ENCODE measurements around the gene ACSL3. TPM values are rescaled to one million over a fixed set of nuclear protein-coding genes. Genes with fewer than 3 reads are reported as not detected.
"Not testable (repeated sequence)": the region's sequence is repeated elsewhere in the genome, so short reads cannot be mapped to it uniquely, and the experiment has no call there.

The ACSL3 gene
- total RNA-seq, 1 donor from 2014 or later = 37.4 TPM

GRCh38 chr2:222902660-222903059 lies 41.8 kb downstream of the ACSL3 start:
- intact Hi-C loops (cut with DNase I) = loop anchor here (2.0 to 5.0 kb wide), 2 partner anchors 194 to 210 kb away; no protein-coding TSS in a partner anchor
- no peak for DNase-seq (ENCODE audit: low spot score)

GRCh38 chr2:222903234-222904220 lies 42.7 kb downstream of the ACSL3 start:
- intact Hi-C loops (cut with DNase I) = loop anchor here (2.0 to 5.0 kb wide), 2 partner anchors 195 to 211 kb away; no protein-coding TSS in a partner anchor
- no peak for DNase-seq (ENCODE audit: low spot score)

DNA sequence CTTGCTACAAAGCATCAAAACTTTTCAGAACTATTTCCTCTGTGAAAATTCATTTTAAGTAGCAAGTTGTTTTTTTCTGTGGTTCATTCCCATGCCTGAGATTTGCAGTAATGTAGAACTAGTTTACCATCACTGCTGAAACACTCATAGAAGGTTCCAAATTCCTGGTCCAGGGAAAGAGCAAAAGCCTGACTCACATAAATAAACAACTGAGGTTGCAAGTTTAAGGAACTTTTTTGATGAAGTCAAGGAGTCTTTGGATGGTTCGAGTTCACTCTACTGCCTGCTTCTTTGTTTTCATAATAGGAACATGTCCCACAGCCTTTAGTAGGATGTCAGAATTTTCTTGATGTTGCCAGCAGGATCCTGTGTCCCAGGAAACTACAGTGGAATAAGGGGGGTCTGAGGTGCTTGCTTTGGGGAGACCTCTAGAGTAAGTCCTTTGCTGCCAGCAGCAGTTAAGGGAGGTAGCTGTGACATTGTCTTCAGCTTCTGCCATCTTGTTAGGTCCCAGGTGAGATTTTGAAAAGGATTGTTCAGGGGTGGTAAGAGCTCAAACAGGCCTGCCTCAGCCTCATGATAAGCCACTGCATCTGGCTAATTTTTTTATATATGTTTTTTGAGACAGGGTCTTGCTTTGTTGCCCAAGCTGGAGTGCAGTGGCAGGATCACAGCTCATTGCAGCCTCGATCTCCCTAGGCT lies 43.9 kb downstream of the ACSL3 start:
- no peak for DNase-seq (ENCODE audit: low spot score)
- intact Hi-C loops (cut with DNase I) = loop anchor here (5.0 kb wide), 1 partner anchor 212 kb away; no protein-coding TSS in a partner anchor

DNA sequence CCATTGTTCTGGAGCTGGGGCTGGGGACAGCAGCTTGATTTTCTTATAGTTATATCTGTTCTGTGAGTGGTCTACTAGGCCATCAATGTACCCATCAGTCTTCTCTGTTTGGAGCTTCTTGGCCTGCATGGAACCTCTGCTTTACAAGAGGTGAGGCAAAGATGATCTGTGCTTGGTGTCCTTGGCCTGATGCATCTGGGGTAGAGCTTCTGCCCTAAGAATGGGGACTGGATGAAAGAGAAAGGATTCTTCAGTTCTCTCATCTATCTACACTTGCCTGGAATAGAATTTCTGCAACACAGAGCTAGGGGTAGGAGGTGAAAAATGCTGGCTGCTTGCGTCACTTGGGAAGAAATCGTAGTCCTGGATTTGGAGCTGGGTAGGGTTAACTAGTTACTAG lies 46.2 kb downstream of the ACSL3 start:
- no peak for DNase-seq (ENCODE audit: low spot score)
- intact Hi-C loops (cut with DNase I) = no loop called here

GRCh38 chr2:222907790-222908441 lies 47.1 kb downstream of the ACSL3 start:
- DNase-seq (ENCODE audit: low spot score) = no peak
- intact Hi-C loops (cut with DNase I) = no loop called here

DNA sequence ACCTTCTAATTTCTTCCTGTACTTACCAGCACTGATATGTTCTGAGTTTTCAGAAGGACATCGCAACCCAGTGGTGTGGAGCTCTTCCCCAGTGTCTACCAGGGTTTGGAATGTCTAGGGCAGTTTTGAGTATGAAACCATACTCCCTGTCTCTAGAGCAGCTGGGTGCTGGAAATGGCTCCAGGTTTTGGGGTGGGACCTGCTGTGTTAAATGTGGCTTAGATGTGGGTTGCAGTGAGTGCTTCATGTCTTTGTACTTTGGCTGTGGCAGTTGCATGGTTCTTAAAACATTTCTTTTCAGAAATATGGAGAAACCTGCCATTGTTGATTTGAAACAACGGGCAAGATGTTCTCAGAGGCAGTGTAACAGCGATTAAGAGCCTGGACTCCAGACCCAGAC lies 48.5 kb downstream of the ACSL3 start:
- no peak for DNase-seq (ENCODE audit: low spot score)
- intact Hi-C loops (cut with DNase I) = no loop called here

DNA sequence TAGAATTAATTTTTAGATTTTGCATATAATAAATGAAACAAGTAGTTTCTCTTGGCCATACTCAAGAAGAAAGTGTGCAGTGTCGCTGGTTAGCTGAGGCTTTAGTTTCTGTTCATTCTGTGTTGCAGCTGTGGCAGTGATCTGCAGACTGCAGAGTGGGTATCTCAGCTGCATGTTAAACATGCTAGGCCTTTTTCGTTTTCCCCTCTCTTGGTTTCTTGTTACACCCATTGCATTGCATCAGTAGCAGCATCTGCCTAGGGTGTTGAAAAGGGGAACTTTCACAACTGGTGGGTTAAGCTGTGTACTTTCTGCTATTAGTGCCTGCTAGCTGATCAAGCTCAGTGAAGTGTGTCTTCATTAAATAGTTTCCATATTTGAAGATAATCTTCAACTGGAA lies 51.3 kb downstream of the ACSL3 start:
- no peak for DNase-seq (ENCODE audit: low spot score)
- intact Hi-C loops (cut with DNase I) = no loop called here

DNA sequence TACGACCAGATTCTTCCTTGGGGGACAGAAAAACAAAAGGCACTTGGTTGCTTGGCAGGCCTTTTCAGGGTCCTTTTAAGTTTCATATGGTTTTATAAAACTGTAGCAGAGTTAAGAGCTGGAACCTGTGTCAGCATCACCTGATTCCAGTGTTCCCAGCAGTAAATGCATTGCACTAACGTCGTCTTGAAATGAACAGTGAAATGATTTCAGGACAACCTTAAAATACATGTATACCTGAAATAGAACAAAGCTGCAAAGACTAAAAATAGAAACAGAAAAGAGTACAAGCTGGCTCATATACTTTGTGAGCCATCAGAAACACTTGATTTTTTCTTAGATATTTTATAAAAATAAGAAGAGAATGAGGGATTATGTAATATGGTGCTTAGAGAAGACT lies 51.9 kb downstream of the ACSL3 start:
- intact Hi-C loops (cut with DNase I) = no loop called here
- no peak for DNase-seq (ENCODE audit: low spot score)

- no peak for DNase-seq (ENCODE audit: low spot score)
- intact Hi-C loops (cut with DNase I) = no loop called here
Measured at GRCh38 chr2:222915092-222915957, 54.5 kb downstream of the ACSL3 start.

DNA sequence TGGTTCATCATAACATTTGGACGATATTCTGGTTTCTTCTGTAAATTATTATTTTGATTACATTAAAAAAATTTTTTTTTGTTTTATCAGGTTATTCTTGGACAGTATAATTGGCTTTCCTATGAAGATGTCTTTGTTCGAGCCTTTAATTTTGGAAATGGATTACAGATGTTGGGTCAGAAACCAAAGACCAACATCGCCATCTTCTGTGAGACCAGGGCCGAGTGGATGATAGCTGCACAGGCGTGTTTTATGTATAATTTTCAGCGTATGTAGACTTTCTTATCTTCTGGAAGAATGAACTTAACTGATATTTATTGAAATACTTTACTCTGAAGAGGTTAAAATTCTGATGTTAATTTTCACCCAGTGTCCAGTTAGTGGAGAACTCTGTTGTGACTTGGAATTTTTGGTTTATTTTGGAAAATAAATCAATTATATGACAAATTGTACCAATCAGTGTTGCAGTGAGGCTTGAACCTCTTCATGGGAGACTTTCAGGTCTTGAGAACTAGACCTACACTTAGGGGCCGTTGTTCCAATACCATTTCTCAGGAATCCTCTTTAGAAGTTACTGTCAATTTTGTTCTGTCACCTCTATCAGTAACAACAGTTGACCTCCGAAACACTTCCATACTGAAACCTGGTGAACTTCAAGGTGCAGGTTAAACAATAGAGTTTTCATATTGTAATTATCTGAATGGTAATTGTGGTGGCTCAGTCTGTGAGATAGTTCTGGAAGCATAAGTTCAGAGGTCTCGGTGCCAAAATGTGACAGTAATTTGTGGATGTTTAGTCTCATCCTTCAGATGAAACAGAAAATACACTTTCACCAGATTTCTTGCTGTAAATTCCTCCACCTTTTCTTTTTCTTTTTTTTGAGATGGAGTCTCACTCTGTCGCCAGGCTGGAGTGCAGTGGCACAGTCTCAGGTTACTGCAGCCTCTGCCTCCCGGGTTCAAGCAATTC lies 55.7 kb downstream of the ACSL3 start:
- intact Hi-C loops (cut with DNase I) = no loop called here
- no peak for DNase-seq (ENCODE audit: low spot score)

- DNase-seq (ENCODE audit: low spot score); intact Hi-C loops (cut with DNase I): not testable (repeated sequence)
Measured at GRCh38 chr2:222917212-222917611, 56.4 kb downstream of the ACSL3 start.

- DNase-seq (ENCODE audit: low spot score) = no peak
- intact Hi-C loops (cut with DNase I) = no loop called here
Measured at GRCh38 chr2:222919841-222920526, 59.1 kb downstream of the ACSL3 start.

DNA sequence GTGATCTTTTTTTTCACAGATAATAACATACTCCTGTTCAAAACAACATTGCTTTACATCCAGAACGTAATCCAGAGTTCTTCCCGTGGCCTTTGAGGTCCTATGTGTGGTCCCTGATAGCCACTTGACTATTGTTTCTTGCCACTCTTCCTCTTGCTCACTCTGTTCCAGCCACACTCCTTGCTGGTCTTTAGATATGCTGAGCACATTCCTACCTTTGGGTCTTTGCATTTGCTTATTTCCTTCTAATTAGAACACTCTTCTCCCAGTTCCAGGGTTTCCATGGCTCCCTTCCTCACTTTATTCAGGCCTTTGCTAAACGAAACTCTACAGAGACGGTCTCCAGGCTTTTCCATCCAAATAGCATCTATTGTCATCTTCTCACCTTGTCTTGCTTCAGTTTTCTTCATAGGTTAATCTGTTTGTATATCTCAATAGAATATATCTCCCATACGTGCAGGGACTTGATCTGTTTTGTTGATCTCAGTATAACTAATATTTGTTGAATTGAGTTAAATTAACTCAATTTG lies 59.9 kb downstream of the ACSL3 start:
- no peak for DNase-seq (ENCODE audit: low spot score)
- intact Hi-C loops (cut with DNase I) = no loop called here

DNA sequence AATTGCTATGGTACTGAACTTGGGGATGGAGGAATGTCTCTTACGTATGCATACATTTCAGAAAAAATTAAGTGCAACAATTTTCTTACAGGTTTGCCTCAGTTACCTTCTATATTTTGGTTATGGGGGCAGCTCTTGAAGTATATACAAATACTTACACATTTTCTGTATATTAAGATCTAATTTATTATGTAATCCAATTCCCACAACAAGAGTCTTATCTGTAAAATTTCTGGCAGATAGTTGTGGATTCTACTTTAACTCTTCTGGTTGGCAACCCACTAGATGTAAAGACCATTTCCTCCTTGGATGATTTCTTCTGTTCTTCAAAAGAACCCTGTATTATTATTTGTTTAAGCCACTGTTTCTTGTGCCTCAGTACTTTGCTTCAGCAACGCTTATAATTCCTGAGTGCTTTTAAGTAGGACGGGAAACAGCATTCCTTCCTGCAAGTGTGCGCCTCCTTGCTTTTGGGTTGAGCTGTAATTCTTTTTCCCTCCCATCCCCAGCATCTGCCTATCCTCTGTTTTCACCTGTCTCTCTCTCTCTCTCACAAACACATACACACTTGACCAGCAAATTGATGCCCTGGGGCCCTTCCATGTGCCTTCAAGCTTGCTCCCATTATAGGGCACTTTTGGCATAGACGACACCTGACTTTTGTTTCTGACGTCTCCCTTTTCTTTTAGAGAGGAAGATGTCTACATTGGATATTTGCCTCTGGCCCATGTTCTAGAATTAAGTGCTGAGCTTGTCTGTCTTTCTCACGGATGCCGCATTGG lies 61.4 kb downstream of the ACSL3 start:
- intact Hi-C loops (cut with DNase I) = no loop called here
- DNase-seq (ENCODE audit: low spot score) = no peak

DNA sequence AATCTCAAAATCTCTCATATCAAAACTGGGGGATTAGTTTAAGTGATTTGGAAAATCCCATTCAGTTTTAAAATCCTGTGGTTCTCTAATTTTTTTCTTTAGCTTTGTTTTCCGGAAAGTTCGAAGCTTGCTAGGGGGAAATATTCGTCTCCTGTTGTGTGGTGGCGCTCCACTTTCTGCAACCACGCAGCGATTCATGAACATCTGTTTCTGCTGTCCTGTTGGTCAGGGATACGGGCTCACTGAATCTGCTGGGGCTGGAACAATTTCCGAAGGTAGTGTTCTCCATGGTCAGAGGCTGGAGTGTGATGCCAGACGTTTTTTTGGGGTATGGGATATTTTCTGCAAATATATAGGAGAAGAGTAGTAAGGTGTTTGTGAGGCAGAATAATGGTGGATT lies 66.1 kb downstream of the ACSL3 start:
- intact Hi-C loops (cut with DNase I) = no loop called here
- DNase-seq (ENCODE audit: low spot score) = no peak

DNA sequence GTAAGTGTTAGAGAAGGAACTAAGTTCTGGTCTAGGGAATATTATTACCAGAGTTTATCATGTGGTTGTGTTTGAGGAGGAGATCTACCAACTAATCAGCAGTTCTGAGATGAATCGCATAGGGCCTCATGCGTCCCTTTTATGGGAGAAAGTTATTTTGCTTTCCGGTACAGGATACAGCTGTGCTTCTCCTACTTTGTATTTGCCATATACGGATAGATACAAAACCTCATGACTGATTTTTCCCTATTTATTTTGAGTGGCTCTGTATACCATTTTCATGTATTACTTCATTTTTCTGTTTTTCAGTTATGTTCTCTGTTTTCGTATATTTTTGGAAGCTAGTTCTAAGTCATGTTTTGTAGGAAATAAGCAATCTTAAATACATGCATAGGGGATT lies 66.8 kb downstream of the ACSL3 start:
- DNase-seq (ENCODE audit: low spot score) = no peak
- intact Hi-C loops (cut with DNase I) = no loop called here
